CD4-positive, alpha-beta T cell (primary cell): ENCODE results near the gene VPS37D. TPM values are rescaled to one million over a fixed set of nuclear protein-coding genes. Genes with fewer than 3 reads are reported as not detected.
"Not testable (repeated sequence)": the region's sequence is repeated elsewhere in the genome, so short reads cannot be mapped to it uniquely, and the experiment has no call there.

ENCODE experiments used
- ATAC-seq: fragments of 200-7000 bp; cut with Tn5 transposase; one replicate; pipeline ENCODE4 v1.10.0; 2022; ENCODE audit warnings: mild to moderate bottlenecking; ENCODE audit not compliant: poor library complexity
- CTCF ChIA-PET: fragments of 350-600 bp; sonication (Branson Sonifier 250); formaldehyde crosslinking; loops from one replicate; lab custom pipeline; 2021; ENCODE audit warnings: antibody characterized with exemption, inconsistent platforms; lab: Charles Lee
- POLR2A ChIA-PET: fragments of 350-600 bp; sonication (Branson Sonifier 250); formaldehyde crosslinking; loops from one replicate; lab custom pipeline; 2021; ENCODE audit warnings: antibody characterized with exemption, inconsistent platforms; lab: Charles Lee
- DNase-seq, 14 experiments: peaks; one replicate each; pipeline ENCODE4 v3.0.0-alpha.2; 2013 to 2020; ENCODE audit warnings: mixed read lengths in 2 of 14
- H3K27ac ChIP-seq, 2 donors: one replicate each; pipeline versions ENCODE4 v1.5.1 to v1.7.0; 2013; ENCODE audit warnings: low read length in 2 of 2, low read depth in 1 of 2, mild to moderate bottlenecking in 1 of 2
- H3K27me3 ChIP-seq, 2 experiments: 1 replicate in 1 of 2; 2 replicates in 1 of 2; pipeline versions ENCODE4 v1.6.1 to v1.7.0; 2013; ENCODE audit warnings: low read length in 2 of 2, control low read depth in 1 of 2, mild to moderate bottlenecking in 1 of 2, moderate library complexity in 1 of 2; ENCODE audit not compliant: insufficient read depth in 2 of 2, control insufficient read depth in 1 of 2
- H3K36me3 ChIP-seq: one replicate; pipeline ENCODE4 v1.6.1; 2013; ENCODE audit warnings: low read length, control low read depth; ENCODE audit not compliant: insufficient read depth
- H3K4me1 ChIP-seq: one replicate; pipeline ENCODE4 v1.6.1; 2013; ENCODE audit warnings: low read length, control low read depth; ENCODE audit not compliant: insufficient read depth
- H3K4me3 ChIP-seq: one replicate; pipeline ENCODE4 v1.5.1; 2013; ENCODE audit warnings: mild to moderate bottlenecking, low read length, moderate library complexity
- H3K9me3 ChIP-seq, 2 experiments: 1 replicate in 1 of 2; 2 replicates in 1 of 2; pipeline versions ENCODE4 v1.6.1 to v1.7.0; 2013; ENCODE audit warnings: low read length in 2 of 2, mild to moderate bottlenecking in 2 of 2, control low read depth in 1 of 2, moderate library complexity in 1 of 2; ENCODE audit not compliant: control insufficient read depth in 1 of 2, insufficient read depth in 1 of 2
- H3K27ac Mint-ChIP-seq: one replicate; pipeline ENCODE4 v1.8.0; 2020; ENCODE audit warnings: mixed read lengths
- H3K27me3 Mint-ChIP-seq: one replicate; pipeline ENCODE4 v1.8.0; 2021; ENCODE audit warnings: mixed read lengths
- H3K36me3 Mint-ChIP-seq: one replicate; pipeline ENCODE4 v1.8.0; 2021; ENCODE audit warnings: low read depth, mixed read lengths
- H3K4me1 Mint-ChIP-seq: one replicate; pipeline ENCODE4 v1.8.0; 2021; ENCODE audit warnings: low read depth, mixed read lengths
- H3K4me3 Mint-ChIP-seq: one replicate; pipeline ENCODE4 v1.8.0; 2020; ENCODE audit warnings: mild to moderate bottlenecking, mixed read lengths
- H3K9me3 Mint-ChIP-seq: one replicate; pipeline ENCODE4 v1.8.0; 2020; ENCODE audit warnings: mixed read lengths
- CTCF ChIP-seq: fragments of 200-600 bp; IDR thresholded peaks from one replicate; pipeline ENCODE4 v1.8.0; 2022; ENCODE audit warnings: antibody characterized with exemption, mild to moderate bottlenecking
- intact Hi-C, 2 experiments: fragments of 100-400 bp; cut with DNase I in 1 of 2; cut with micrococcal nuclease in 1 of 2; formaldehyde crosslinking; loops; one replicate each; pipeline versions ENCODE4 v1.15.1 to v1.9.0; 2023 to 2025; cut with DNase I, micrococcal nuclease
- polyA plus RNA-seq, 2 donors: library from polyadenylated mRNA; unstranded; fragments of 120-200 nt; gene quantifications; one replicate each; pipeline ENCODE4 v1.2.1, GENCODE V29; 2013
- total RNA-seq, 174 experiments: library from RNA in 2 of 174; stranded (reverse) in 2 of 174; gene quantifications; one replicate each; pipeline ENCODE4 v1.2.3 and lab custom pipeline; 2021 to 2026

Gene VPS37D, protein sequence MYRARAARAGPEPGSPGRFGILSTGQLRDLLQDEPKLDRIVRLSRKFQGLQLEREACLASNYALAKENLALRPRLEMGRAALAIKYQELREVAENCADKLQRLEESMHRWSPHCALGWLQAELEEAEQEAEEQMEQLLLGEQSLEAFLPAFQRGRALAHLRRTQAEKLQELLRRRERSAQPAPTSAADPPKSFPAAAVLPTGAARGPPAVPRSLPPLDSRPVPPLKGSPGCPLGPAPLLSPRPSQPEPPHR
- total RNA-seq (under 1 TPM; 0.81 to 0.96 TPM), total RNA-seq (lab: John Stamatoyannopoulos, UW) (0 to 0.76 (median 0.16) reads per million in 172 experiments)
- polyA plus RNA-seq (2013, experiment 1 of 2) = 0.14 TPM
- polyA plus RNA-seq (2013, experiment 2 of 2) = 0.35 TPM

GRCh38 chr7:73667344-73668102, at the start of gene VPS37D:
VPS37D (plus strand) TSS chr7:73667831; CDS start chr7:73667959, 128 bp downstream.
- Mint-ChIP-seq H3K27me3 (peaks cover 40% of the 10 kb centered on the region), H3K4me1 (peaks cover 5% of the 10 kb centered on the region), H3K4me3 (peak within 1 kb of the TSS; percentile 82), H3K36me3 (no peaks in the 10 kb centered on the region), H3K9me3 (peaks cover 6% of the 10 kb centered on the region), H3K27ac (no peak within 1 kb of the TSS)
- peak within 1 kb of the TSS; percentile 51 for H3K4me3 ChIP-seq
- H3K27me3 ChIP-seq = peaks cover 13 to 30% of the 10 kb centered on the region in 2 experiments
- TF ChIP-seq CTCF = peak; percentile 52
- H3K9me3 ChIP-seq = peaks cover 0 to 4% of the 10 kb centered on the region in 2 experiments
- intact Hi-C loops = loop anchor here (1.0 to 5.0 kb wide), 8 partner anchors 16 to 175 kb away; partner anchors contain the start of genes ABHD11 (in 2 of the 2), BAZ1B (in 2 of the 2), BUD23 (in 1 of the 2) and DNAJC30 (in 1 of the 2)
- H3K36me3 ChIP-seq = no peaks in the 10 kb centered on the region
- ATAC-seq (peak; percentile 91), DNase-seq (peak; percentile 85 to 97 (median 94))
- CTCF ChIA-PET = interaction anchor here (0.6 to 3.2 kb wide), 9 partner anchors 9 to 110 kb away, joined by 3 to 14 read pairs (median 4); partner anchors contain the start of gene BCL7B
- H3K4me1 ChIP-seq = peaks cover 14% of the 10 kb centered on the region
- no peak within 1 kb of the TSS for H3K27ac ChIP-seq
- POLR2A ChIA-PET = interaction anchor here (0.8 to 1.6 kb wide), 2 partner anchors 16 to 71 kb away, joined by 4 to 7 read pairs; partner anchors contain the start of genes ABHD11, BUD23 and DNAJC30

GRCh38 chr7:73618538-73618937, 49.1 kb upstream of the VPS37D start:
- DNase-seq = no peak
- ATAC-seq = no peak
- Mint-ChIP-seq H3K27ac (no peak overlapping the region), H3K4me1 (peaks cover 11% of the 10 kb centered on the region), H3K27me3 (peaks cover 37% of the 10 kb centered on the region), H3K4me3 (no peak overlapping the region), H3K9me3 (no peaks in the 10 kb centered on the region), H3K36me3 (no peaks in the 10 kb centered on the region)
- Histone ChIP-seq H3K27me3 (peaks cover 13 to 16% of the 10 kb centered on the region in 2 experiments), H3K27ac (no peak overlapping the region), H3K4me1 (peaks cover 9% of the 10 kb centered on the region), H3K9me3 (peaks cover 0 to 6% of the 10 kb centered on the region in 2 experiments), H3K4me3 (no peak overlapping the region), H3K36me3 (no peaks in the 10 kb centered on the region)
- ChIA-PET POLR2A (no interaction called here), CTCF (no interaction called here)
- intact Hi-C loops = no loop called here
- TF ChIP-seq CTCF = no peak

DNA sequence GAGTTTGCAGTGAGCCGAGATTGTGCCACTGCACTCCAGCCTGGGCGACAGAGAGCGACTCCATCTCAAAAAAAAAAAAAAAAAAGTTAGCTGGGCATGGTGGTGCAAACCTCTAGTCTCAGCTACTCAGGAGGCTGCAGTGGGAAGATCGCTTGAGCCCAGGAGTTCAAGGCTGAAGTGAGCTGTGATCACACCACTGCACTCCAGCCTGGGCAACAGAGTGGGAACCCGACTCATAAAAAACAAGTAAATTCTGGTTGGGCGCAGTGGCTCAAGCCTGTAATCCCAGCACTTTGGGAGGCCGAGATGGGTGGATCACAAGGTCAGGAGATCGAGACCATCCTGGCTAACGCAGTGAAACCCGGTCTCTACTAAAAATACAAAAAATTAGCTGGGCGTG, 48.2 kb upstream of the VPS37D start:
- DNase-seq, ATAC-seq, H3K36me3 ChIP-seq, H3K9me3 Mint-ChIP-seq, intact Hi-C loops, CTCF ChIA-PET, H3K9me3 ChIP-seq, H3K4me3 ChIP-seq, H3K4me3 Mint-ChIP-seq, H3K36me3 Mint-ChIP-seq, H3K27ac Mint-ChIP-seq, H3K27ac ChIP-seq, POLR2A ChIA-PET: not testable (repeated sequence)
- Mint-ChIP-seq H3K27me3 (peaks cover 33% of the 10 kb centered on the region), H3K4me1 (peaks cover 13% of the 10 kb centered on the region)
- peaks cover 22% of the 10 kb centered on the region in 2 experiments for H3K27me3 ChIP-seq
- H3K4me1 ChIP-seq = peaks cover 16% of the 10 kb centered on the region
